B cell (primary cell): ENCODE measurements around the gene MCM5. TPM values are rescaled to one million over a fixed set of nuclear protein-coding genes. Genes with fewer than 3 reads are reported as not detected.

ENCODE experiments used
- ATAC-seq: fragments of 200-7000 bp; cut with Tn5 transposase; one replicate; pipeline ENCODE4 v1.10.0; 2021; ENCODE audit warnings: low read depth, mild to moderate bottlenecking, moderate number of reproducible peaks, moderate library complexity
- CTCF ChIA-PET: fragments of 350-600 bp; sonication (Branson Sonifier 250); formaldehyde crosslinking; loops from one replicate; lab custom pipeline; 2021; ENCODE audit warnings: antibody characterized with exemption, inconsistent platforms; lab: Charles Lee
- POLR2A ChIA-PET: fragments of 350-600 bp; sonication (Branson Sonifier 250); formaldehyde crosslinking; loops from one replicate; lab custom pipeline; 2021; ENCODE audit warnings: antibody characterized with exemption; lab: Charles Lee
- DNase-seq: peaks from one replicate; pipeline ENCODE4 v3.0.0; 2013
- H2AFZ ChIP-seq: 2 replicates; pipeline ENCODE4 v1.6.1; 2012; ENCODE audit warnings: mild to moderate bottlenecking, low read depth, low read length; ENCODE audit not compliant: insufficient read depth, poor library complexity, severe bottlenecking
- H3K27ac ChIP-seq, 2 donors: 1 replicate in 1 of 2; 2 replicates in 1 of 2; pipeline ENCODE4 v1.5.1; 2012 to 2013; ENCODE audit warnings: low read length in 2 of 2, mild to moderate bottlenecking in 2 of 2, moderate library complexity in 1 of 2
- H3K27me3 ChIP-seq, 4 experiments: fragments of 200-600 bp in 1 of 4; sonication (generic) in 1 of 4; replicated peaks in 1 of 4; 1 replicate in 2 of 4; 2 replicates in 2 of 4; pipeline versions ENCODE4 v1.6.1 to v1.7.0; 2013 to 2016; ENCODE audit warnings: low read length in 3 of 4, mild to moderate bottlenecking in 2 of 4, mixed read lengths in 1 of 4, moderate library complexity in 1 of 4; ENCODE audit not compliant: insufficient read depth in 4 of 4, control insufficient read depth in 3 of 4; ENCODE audit errors: control extremely low read depth in 1 of 4
- H3K36me3 ChIP-seq, 2 experiments: replicated peaks in 1 of 2; 1 replicate in 1 of 2; 2 replicates in 1 of 2; pipeline versions ENCODE4 v1.6.1 to v1.7.1; 2013; ENCODE audit warnings: low read length in 1 of 2; ENCODE audit not compliant: insufficient read depth in 2 of 2, control insufficient read depth in 1 of 2; ENCODE audit errors: control extremely low read depth in 1 of 2, extremely low read depth in 1 of 2
- H3K4me1 ChIP-seq, 2 donors: fragments of 200-600 bp in 1 of 2; sonication (generic) in 1 of 2; 1 replicate in 1 of 2; 2 replicates in 1 of 2; pipeline versions ENCODE4 v1.5.1 to v1.6.1; 2013 to 2017; ENCODE audit warnings: low read length in 2 of 2; ENCODE audit not compliant: control insufficient read depth in 2 of 2, insufficient read depth in 2 of 2
- H3K4me2 ChIP-seq: replicated peaks from 2 replicates; pipeline ENCODE3; 2012; ENCODE audit warnings: mild to moderate bottlenecking, low read depth, low read length; ENCODE audit not compliant: poor library complexity, severe bottlenecking
- H3K4me3 ChIP-seq, 5 experiments: fragments of 200-600 bp in 1 of 5; sonication (generic) in 1 of 5; 1 replicate in 3 of 5; 2 replicates in 2 of 5; pipeline versions ENCODE4 v1.5.1 to v1.7.0; 2011 to 2016; ENCODE audit warnings: low read length in 4 of 5, mild to moderate bottlenecking in 4 of 5, low read depth in 2 of 5, control low read depth in 1 of 5, moderate library complexity in 1 of 5; ENCODE audit not compliant: insufficient read depth in 1 of 5; ENCODE audit errors: control extremely low read depth in 1 of 5, extremely low read depth in 1 of 5
- H3K79me2 ChIP-seq: fragments of 200-600 bp; sonication (generic); one replicate; pipeline ENCODE4 v1.6.0; 2016; ENCODE audit warnings: low read length; ENCODE audit not compliant: control insufficient read depth, insufficient read depth
- H3K9ac ChIP-seq: fragments of 200-600 bp; sonication (generic); 2 replicates; pipeline ENCODE4 v1.6.1; 2017; ENCODE audit warnings: mild to moderate bottlenecking, low read length, moderate library complexity
- H3K9me3 ChIP-seq, 3 donors: one replicate each; pipeline versions ENCODE4 v1.6.1 to v1.7.1; 2013; ENCODE audit warnings: low read length in 2 of 3; ENCODE audit not compliant: control insufficient read depth in 2 of 3, insufficient read depth in 1 of 3; ENCODE audit errors: control extremely low read depth in 1 of 3
- H4K20me1 ChIP-seq: 2 replicates; pipeline ENCODE4 v1.6.0; 2012; ENCODE audit warnings: mild to moderate bottlenecking, low read length; ENCODE audit not compliant: insufficient read depth, control insufficient read depth, poor library complexity, severe bottlenecking
- H3K27ac Mint-ChIP-seq: one replicate; pipeline ENCODE4 v1.8.0; 2021; ENCODE audit warnings: mixed read lengths
- H3K27me3 Mint-ChIP-seq: one replicate; pipeline ENCODE4 v1.8.0; 2021; ENCODE audit warnings: mixed read lengths
- H3K4me1 Mint-ChIP-seq: one replicate; pipeline ENCODE4 v1.8.0; 2021; ENCODE audit warnings: mixed read lengths
- H3K4me3 Mint-ChIP-seq: one replicate; pipeline ENCODE4 v1.8.0; 2021; ENCODE audit warnings: mixed read lengths
- H3K9me3 Mint-ChIP-seq: one replicate; pipeline ENCODE4 v1.8.0; 2022; ENCODE audit warnings: mixed read lengths; ENCODE audit not compliant: insufficient read depth
- CTCF ChIP-seq: fragments of 200-600 bp; IDR thresholded peaks from one replicate; pipeline ENCODE4 v1.8.0; 2022; ENCODE audit warnings: antibody characterized with exemption, mild to moderate bottlenecking
- EZH2 ChIP-seq: IDR thresholded peaks from 2 replicates; pipeline ENCODE4 v1.6.1; 2012; ENCODE audit warnings: borderline replicate concordance, low read depth, mild to moderate bottlenecking, moderate library complexity, low read length; ENCODE audit not compliant: insufficient read depth, poor library complexity, severe bottlenecking
- WGBS: methylation state at CpG from one replicate; pipeline ENCODE4 v1.1.5; 2013; ENCODE audit warnings: missing lambda C conversion rate; ENCODE audit not compliant: insufficient coverage; 5-methylcytosine and 5-hydroxymethylcytosine counted together
- intact Hi-C: fragments of 100-400 bp; cut with micrococcal nuclease; formaldehyde crosslinking; loops from one replicate; pipeline ENCODE4 v1.10.0; 2022
- polyA plus RNA-seq: library from polyadenylated mRNA; depleted of rRNA; stranded (reverse); fragments of >200 nt; gene quantifications from 2 replicates; pipeline ENCODE4 v1.2.3, GENCODE V29; 2012
- total RNA-seq, 2 donors: library from RNA; stranded (reverse); fragments of 120-200 nt in 1 of 2; gene quantifications; 1 replicate in 1 of 2; 2 replicates in 1 of 2; pipeline versions ENCODE4 v1.2.3 to v1.2.4, GENCODE V29; 2013 to 2022

The MCM5 gene
- total and polyA plus RNA-seq, 2 donors (not counting 1 experiment from before 2014, with no cell fraction given): 112 to 203 TPM

GRCh38 chr22:35434061-35434710, 34.2 kb downstream of the MCM5 start:
- H3K4me1 Mint-ChIP-seq: peaks cover 4% of the 10 kb centered on the region
- 94% methylated on average over 3 of the region's 5 CpGs for WGBS

More at GRCh38 chr22:35434061-35434710, 34.2 kb downstream of the MCM5 start:
- H3K9ac ChIP-seq: no peak overlapping the region
- ATAC-seq (no peak), DNase-seq (no peak)
- no peaks in the 10 kb centered on the region for H3K27me3 Mint-ChIP-seq
- H3K27ac Mint-ChIP-seq: no peak overlapping the region
- H3K4me3 ChIP-seq: no peak overlapping the region
- CTCF ChIA-PET: interaction anchor here (0.7 to 5.7 kb wide), 2 partner anchors 129 to 149 kb away, joined by 3 to 39 read pairs; no protein-coding TSS in a partner anchor
- H3K9me3 ChIP-seq: peaks cover 2 to 27% (median 13%) of the 10 kb centered on the region in 3 donors
- no peak overlapping the region for H2AFZ ChIP-seq
- no peaks in the 10 kb centered on the region for H3K4me1 ChIP-seq
- no peak for TF ChIP-seq EZH2
- no peak for TF ChIP-seq CTCF
- H3K4me3 Mint-ChIP-seq: no peak overlapping the region
- no peak overlapping the region for H3K27ac ChIP-seq
- POLR2A ChIA-PET: no interaction called here
- H3K9me3 Mint-ChIP-seq: no peaks in the 10 kb centered on the region
- intact Hi-C loops: loop anchor here (10.0 kb wide), 1 partner anchor 691 kb away; no protein-coding TSS in a partner anchor
- H4K20me1 ChIP-seq: peaks cover 17% of the 10 kb centered on the region
- H3K36me3 ChIP-seq: peaks cover 8 to 34% of the 10 kb centered on the region in 2 experiments
- H3K79me2 ChIP-seq: peaks cover 11% of the 10 kb centered on the region
- no peak overlapping the region for H3K4me2 ChIP-seq
- H3K27me3 ChIP-seq: no peaks in the 10 kb centered on the region
